NCI-H345 treated with DMSO at 0.1 percent for 48 hours (cell line): ENCODE data around the gene GPX4.

Experiments
- DNase-seq: peaks from one replicate; lab custom pipeline; 2025; ENCODE audit not compliant: unreplicated experiment; lab: John Stamatoyannopoulos, UW

Gene GPX4

GRCh38 chr19:1068009-1069001, 35.5 kb upstream of the GPX4 start:
- DNase-seq = no peak

- no peak for DNase-seq
These were observed 34.6 kb upstream of the GPX4 start for GRCh38 chr19:1069009-1069779.

GRCh38 chr19:1070576-1070930, 33.2 kb upstream of the GPX4 start:
- no peak for DNase-seq

- no peak for DNase-seq
These were observed 32.6 kb upstream of the GPX4 start for GRCh38 chr19:1070931-1071791.

- no peak for DNase-seq
These were observed 31.3 kb upstream of the GPX4 start for GRCh38 chr19:1072371-1073015.

GRCh38 chr19:1073063-1073955, 30.5 kb upstream of the GPX4 start:
- DNase-seq = no peak

- DNase-seq = no peak
These were observed 29.8 kb upstream of the GPX4 start for GRCh38 chr19:1073956-1074517.

GRCh38 chr19:1074544-1075283, 29.1 kb upstream of the GPX4 start:
- peak; percentile 81 for DNase-seq

GRCh38 chr19:1076046-1076386, 27.8 kb upstream of the GPX4 start:
- no peak for DNase-seq

GRCh38 chr19:1076951-1077350, 26.8 kb upstream of the GPX4 start:
- DNase-seq = no peak

GRCh38 chr19:1079566-1080111, 24.2 kb upstream of the GPX4 start:
- DNase-seq = no peak

GRCh38 chr19:1080360-1081161, 23.2 kb upstream of the GPX4 start:
- DNase-seq = no peak

- DNase-seq = no peak
These were observed 22.3 kb upstream of the GPX4 start for GRCh38 chr19:1081301-1082164.

GRCh38 chr19:1082165-1082927, 21.4 kb upstream of the GPX4 start:
- peak; percentile 87 for DNase-seq

- no peak for DNase-seq
These were observed 20.6 kb upstream of the GPX4 start for GRCh38 chr19:1082928-1083816.
